Islet of Langerhans (tissue), 1 donor: ENCODE measurements around the gene RASD2.

Experiments used
- FAIRE-seq: peaks from one replicate; lab custom pipeline; 2011; peaks lifted over from hg19 to GRCh38; lab: Jason Lieb, UNC

Gene RASD2

DNA sequence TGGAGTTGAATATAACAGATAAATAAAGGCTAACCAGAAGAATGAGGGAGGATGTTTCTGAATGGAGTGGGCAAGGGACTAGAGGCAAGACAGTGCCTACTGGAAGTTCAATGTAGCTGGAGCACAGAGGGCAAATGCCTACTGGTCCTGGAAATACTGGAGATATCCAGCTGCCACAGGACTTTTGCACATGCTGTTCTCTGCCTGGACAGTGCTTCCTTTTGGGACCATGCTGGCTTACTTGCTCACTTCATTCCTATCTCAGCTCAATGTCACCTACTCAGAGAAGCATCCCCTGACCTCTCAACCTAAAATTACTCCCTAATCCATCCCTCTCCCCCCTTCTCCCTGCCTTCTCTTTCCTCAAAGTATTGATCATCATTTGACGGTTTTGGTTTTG lies 20.2 kb downstream of the RASD2 start:
- FAIRE-seq = no peak

DNA sequence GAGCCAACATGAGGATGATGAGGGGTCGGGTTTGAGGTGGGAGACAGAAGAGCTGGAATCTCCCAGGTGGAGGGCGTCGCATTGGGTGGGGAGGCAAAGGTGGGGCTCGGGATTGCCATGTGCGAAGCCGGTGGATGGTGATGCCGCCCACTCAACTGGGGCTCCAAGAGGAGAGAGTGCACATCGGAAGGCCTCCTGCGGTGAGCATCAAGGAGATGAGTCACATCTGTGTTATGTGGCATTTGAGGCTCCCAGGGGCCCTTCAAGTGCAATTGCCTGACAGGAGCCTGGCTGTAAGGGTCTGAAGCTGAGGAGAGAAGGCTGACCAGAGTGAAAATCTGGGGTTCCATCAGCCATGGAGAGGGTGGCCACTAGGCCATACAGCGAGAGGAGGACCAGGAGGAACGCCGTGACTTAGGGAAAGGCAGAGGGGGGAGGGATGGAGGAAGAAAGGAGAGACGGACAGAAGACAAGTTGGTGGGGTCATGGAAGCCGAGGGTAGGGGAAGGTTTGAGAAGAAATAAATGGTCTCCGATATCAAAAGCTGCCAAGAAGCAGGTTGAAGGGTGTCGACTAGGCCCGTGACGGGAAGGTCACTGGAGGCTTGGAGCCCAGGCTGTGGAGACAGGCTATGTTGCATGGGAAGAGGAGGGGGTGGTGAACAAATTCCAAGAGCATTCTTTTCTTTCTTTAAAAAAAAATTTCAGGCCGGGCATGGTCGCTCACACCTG lies 21.3 kb downstream of the RASD2 start:
- no peak for FAIRE-seq

DNA sequence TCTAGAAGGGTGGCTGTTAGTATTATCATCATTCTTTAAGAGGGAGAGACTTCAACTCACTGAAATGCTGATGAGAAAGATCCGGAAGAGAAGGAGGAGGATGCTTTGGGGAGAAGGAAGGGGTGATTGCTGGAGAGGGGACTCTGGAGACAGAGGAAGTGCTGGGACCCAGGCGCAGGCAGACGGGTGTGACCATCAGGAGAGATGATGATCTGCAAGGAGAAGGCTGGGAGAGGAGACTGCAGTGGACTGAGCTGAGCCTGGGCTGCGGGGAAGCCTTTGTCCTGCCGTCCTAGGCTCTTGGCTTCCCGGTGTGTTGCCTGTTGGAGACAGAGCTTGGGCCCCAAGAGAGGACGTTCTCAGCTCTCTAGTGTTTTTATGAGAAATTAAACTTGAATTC lies 22.6 kb downstream of the RASD2 start:
- FAIRE-seq = no peak

DNA sequence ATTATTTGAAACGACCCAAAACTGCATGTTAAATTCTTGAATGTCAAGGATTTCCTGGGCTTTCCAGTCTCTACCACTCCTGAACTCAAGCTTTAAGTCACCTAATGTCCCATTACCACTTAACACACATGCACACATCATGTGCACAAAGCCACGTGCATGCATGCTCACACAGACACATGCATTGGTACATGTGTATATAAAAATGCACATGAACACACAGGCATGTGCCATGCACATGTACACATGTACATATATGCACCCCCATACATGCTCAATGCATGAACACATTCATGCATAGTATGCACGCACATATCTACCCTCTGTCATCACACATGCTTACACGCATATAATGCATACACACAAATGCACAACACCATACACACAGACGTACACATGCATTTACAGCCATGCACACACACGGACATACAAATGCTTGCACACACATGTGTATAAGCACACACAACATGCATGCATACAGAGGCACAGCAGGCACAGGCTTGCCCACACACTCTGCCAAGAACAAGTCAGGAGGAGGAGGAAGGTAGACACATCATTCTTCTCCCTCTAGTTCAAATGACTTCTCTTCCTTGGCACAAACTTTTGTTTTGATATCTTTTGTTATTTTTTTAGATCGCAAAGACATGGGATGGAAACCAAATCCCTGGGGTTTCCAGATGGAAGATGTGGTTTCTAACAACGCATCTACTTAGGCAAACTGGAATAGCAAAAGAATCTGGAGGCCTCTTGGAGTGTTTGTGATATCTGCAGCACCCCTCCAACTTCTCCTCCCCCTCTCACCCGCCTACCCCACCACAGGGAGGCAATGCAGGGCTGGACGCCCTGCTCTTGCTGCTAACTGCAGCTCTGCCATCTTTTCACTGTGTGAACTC lies 24.6 kb downstream of the RASD2 start:
- FAIRE-seq = no peak

DNA sequence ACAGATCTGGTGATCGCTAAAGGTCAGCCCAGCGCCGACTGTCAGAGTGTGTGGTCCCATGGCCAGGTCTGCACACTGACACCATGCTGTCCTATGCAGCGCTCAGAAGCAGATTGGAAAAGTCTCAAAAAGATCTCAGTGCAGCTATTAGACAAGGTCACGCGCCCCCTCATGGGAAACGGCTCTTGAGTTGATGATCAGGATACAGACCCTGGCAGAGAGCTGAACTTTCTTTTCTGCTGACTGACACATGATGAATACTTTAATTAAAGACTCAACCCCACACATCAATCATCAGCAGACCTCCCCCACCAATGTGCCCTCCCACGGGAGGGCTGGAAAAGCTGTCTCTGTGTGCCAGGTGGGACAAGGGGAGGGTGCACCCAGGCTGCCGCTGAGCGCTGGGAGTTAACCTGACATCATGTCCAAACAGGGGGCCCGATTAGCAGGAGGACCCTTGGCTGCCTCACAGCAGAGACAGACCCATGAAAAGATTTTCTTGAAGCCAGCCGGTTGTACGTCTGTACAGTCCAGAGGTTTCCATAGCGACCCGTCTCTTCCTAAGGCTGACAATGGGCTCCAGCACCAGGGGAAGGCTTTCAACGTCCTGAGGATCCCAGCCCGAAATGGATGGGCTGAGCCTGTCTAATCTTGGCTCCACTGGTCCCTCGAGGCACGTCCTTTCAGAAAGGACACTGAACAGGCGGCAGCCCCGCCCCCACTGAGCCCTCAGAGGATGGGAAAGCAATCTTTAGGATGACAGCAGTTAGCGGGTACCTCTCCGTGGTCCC lies 26.9 kb downstream of the RASD2 start:
- FAIRE-seq = no peak

DNA sequence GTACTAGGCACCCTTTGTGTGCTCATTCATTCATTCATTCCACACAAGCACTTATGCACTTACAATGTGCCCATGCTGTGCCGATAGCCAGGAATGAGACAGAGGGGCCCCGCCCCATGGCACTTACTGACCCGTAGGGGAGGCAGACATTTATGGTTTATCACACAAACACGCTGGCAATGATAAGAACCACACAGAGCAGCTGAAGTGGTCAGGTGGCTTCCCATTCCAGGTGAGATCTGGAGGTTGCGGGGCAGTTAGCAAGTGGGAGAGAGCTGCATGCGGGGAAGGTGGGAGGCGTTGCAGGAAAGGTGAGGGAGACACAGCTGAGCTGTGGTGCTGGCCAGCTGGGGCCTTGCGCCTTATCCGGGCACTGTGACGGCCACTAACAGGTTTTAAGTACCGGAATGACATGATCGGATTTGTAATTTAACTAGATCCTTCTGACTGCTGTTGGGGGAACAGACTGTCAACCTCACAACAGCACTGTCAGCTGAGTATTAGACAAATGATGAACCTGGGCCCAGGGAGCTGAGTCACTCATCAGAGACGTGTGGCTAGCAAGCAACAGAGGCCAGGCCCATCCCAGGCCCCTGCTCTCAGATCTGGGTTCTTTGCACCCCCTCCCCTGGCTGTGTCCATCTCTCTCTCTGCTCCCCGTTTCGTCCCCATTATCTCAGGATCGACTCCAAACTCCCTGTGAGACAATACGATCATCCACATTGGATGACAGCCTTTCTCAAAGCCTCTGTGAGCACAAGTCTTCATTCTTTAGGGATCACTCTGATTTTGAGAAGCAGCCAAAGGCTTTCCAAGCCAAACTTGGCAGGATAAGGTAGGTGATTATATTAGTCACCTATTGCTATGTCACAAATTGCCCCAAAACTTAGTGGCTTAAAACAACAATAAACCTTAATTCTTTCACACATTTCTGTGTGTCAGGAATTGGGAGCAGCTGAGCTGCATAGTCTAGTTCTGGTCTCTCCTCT lies 28.4 kb downstream of the RASD2 start:
- no peak for FAIRE-seq

DNA sequence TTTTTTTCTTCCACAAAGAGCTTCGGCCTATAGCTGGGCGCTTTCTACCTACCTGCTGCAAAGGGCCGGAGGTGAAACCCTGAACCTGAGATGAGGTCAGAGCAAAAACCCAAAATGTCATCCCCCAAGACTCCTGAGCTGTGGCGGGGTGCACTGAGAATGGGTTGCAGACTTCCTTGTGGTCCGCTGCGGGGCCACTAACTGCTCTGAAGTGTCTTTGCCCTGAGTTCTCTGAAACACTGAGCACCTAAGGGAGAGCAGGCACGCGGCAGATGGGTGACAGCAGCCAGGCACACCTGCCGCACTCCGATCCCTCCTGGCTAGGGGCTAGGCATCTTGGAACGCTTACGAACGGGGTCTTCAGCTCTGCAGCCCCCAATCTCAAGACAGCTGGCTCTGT lies 29.3 kb downstream of the RASD2 start:
- FAIRE-seq = no peak

DNA sequence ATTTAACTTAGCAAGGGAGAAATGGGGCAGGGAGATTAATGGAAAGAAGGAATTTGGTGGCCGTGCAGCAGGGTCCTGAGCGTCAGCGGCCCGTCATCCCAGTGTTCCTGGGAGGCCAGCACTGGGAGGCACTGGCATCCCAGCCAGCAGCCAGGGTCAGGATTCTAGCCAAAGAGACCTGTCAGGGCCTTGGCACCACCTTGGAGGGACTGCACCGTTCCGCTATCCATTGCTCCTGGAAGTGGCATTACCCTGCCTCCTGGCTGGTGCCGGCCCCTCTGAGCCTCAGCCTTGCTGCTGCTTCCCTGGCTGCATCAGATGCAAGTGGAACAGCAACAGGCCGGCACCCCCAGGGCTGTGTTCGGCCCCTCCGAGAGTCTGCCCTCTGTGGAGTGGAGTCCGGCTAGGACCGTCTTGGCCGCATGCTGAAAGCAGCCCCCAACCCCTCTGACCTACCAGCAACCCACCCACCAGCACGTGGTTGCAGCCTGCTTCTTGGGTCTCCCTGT lies 30.1 kb downstream of the RASD2 start:
- no peak for FAIRE-seq

DNA sequence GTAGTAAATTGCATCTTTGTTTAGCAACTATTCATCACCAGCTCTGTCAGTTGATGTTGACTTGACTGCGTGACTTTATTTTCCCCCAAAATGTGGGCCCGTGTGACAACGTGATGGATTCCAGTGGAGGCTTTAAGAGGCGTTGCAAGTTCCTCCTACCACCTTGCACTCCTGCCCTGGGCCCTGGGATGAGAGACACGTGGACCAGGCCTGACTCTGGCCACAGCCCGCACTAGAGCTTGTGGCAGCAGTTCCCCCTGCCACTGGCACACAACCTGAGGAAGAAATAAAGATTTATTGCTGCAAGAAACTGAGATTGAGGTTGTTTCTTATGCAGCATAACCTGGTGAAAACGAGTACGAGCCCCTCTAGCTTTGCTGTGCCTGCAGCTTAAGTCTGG lies 31.9 kb downstream of the RASD2 start:
- FAIRE-seq = no peak

DNA sequence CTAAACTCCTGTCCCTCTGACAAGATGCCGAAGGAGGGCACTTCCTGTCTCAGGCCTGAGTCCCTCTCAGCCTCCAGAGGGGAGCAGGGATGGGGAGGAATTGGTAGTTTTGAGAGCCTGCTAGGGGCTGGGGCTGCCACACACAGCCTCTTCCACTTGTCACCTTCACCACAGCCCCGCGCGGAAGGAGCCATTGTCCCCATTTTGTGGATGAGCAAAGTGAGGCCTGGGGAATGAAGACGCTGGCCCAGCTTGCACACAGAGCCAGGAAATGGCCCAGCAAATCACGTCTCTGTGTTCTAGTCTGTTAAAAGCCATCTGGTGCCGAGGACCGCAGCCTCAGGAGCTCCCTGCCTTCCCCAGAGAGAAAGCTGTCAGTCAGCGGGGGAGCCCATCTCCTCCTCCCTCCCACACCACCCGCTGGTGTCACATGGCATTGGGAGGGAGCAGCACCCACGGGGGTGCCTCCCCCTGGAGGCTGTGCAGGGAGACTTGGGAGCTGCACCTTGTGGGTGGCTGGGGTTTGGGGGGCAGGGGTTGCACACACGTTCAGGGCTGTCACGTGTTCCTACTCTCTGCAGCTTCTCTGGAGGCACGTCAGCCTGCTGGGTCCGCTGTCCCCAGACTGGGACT lies 34.6 kb downstream of the RASD2 start:
- no peak for FAIRE-seq

DNA sequence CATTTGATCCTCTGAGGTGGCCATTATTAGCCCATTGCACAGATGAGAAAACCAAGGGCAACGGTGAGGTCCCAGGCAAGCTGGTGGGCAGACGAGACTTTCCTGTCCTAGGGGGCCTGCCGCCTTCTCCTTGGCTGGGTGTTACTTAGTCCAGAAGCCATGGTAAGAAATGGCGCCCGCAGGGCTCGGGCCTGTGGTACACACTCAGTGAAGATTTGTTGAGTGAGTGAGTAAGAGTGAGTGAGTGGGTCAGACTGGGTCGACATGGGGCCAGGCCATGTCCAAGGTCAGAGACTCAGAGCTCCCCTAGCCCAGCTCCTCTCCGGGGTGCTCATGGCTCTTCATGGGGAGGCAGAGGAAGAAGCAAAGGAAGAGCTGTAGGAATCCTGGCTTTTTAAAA lies 36.0 kb downstream of the RASD2 start:
- no peak for FAIRE-seq

DNA sequence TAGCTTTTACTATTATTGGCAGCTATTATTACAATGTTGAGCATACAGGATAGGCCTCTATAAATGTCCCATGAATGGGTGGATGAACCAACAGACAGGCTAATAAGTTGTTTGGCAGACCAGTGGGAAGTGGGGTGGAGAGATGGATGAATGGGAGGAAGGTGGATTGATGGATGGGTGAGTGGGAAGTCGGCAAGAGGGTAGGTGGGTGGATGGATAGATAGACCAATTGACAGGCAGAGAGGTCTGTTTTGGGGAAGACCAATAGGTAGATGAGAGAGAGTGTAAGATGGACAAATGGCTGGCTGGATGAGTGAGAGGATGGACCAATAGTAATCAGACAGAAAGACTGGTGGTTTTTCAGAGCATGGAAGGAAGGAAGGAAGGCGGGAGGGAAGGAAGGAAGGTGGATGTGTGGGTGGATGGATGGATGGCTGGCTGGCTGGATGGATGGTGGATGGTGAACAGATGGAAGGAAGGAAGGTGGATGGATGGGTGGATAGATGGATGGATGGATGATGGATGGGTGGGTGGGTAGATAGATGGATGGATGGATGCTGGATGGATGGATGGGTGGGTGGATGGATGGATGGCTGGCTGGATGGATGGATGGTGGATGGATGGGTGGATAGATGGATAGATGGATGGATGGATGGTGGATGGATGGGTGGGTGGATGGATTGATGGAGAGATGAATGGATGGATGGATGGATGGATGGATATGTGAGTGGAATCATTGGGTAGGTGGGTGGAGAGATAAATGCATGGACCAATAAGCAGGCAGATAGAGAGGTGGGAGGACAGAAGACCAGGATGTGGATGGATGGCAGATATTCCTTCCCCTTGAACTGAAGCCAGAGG lies 37.4 kb downstream of the RASD2 start:
- FAIRE-seq = no peak

DNA sequence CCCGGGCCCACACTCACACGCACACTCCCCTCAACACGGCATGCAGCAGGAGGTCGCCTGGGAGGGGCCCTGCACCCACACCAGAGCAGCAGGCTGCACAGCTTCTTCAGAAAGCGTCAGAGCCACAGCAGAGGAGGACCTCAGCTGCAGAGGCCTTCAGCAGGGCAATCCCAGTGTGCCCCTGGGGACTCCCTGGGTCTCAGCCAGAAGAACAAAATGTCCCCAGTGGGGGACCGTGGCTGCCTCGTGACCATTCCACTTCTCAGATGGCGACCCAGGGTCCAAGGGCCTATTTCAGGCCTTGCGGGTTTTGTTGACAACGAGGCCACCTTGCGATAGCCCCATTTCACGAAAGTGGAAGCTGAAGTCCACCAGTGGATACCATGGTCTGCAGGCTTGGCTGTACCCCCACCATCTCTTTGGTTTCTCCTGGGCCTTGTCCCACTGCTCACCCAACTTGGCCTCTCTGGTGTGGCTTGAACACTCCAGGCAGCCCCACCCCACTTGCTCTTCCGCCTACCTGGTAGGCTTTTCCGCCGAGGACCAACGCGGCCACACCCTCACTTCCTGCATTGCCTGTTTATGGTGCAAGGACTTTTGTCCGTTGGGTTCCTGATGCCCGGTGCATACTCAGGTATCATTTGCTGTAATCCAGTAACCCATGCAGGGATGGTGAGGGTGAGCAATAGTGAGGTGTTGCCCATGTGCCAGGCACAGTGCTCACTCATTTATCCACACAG lies 38.4 kb downstream of the RASD2 start:
- FAIRE-seq = no peak

DNA sequence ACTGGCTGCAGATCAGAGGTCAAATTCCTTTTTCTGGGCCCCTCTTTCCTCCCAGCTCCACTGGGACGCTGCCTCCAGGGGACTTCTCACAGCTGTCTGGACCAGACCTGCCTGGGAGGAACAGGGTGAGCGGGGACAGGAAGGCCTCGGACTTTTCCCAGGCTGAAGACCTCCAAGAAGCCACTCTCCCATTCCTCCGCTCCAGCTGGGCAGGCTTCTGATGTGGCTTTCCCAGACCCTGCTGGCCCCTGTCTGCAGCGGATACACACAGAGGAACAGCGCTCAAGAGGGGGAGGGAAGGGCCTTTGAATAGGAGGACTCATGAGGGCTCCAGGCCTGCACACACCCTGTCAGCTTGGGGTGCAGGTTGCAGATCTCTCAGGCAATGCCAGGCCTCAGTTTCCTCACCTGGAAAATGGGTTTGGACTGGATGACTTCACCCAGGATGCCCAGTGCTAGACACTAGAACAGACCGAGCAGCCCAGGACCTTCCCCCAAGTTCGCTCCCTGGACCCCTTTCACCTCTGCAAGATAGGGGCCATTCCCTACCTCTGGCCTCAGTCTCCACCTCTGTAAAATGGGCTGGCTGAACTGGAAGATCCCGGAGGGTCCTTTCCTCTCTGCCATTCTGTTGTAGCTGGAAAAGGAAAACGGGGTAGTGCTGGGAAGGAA lies 39.9 kb downstream of the RASD2 start:
- no peak for FAIRE-seq

DNA sequence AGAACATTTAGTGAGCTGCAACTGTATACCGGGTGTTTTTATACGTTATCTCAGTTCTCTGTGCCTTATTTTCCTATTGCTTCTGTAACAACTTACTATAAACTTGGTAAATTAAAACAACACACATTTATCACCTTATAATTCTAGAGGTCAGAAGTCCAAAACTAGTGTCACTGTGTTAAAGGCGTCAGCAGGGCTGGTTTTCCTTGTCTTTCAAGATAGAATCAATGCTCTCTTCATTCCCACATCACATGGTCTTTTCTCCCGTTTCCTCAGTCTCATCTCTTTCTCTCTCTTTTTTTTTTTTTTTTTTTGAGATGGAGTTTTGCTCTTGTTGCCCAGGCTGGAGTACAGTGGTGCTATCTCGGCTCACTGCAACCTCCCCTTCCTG lies 40.4 kb downstream of the RASD2 start:
- no peak for FAIRE-seq

DNA sequence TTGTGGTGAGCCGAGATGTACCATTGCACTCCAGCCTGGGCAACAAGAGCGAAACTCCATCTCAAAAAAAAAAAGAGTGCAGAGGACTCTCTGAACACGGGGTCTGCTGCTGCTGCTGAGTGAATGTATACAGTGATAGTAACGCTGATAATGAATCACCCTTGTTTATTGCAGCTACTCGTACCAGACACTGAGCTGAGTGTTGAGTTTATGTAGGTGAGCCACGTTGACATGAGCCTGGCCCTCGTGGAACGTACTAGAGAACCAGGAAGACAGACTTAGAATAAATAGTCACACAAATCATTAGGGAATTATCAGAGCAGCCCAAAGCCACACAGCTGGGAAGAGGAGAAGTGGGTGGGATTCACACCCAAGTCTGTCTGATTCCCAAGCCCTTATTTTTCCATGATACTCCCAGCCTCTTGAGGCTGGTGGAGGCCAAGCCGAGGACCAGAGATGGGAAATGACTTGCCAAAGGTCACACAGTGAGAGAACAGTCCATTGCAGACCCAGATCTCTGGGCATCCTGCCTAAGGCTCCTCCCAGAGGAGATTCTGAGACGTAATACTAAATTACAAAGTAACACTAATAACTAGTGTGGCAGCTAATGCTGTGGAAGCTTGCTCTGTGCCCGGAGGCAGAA lies 41.7 kb downstream of the RASD2 start:
- no peak for FAIRE-seq

DNA sequence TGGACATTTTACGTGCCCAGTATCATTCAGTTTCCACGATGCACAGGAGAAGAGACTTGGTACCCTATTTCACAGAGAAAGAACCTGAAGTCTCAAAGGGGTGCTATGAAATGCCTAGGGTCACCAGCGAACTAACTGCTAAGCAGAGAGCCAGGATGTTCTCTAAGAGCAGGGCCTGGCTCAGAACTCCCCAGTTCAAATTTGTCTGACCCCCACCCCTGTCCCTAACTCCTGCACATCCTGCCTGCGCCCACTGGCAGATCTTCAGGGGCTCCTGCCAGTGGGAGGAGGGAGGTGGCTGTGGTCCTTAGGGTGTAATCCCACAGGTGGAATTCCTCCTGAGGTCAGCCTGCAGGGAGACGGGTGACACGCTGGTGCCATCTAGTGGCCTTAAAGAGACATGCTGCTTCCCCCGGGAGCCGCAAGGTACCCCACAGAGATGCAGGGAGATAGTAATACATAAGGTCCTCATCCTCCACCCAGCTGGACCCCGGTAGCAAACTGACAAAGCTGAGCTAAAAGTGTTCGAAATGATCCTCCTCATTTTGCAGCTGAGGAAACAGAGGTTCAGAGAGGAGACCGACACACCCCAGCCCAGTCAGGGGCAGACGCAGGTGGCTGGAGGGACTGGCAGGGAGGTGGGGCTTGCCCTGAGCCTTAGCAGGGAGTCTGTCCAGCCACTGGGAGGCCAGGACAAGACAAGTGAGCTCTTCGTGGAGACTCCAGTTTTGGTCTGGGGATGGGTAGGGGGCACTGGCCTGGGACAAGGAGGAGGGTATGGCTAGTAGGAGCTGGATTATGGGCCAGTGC lies 42.4 kb downstream of the RASD2 start:
- no peak for FAIRE-seq
